Iris pigment epithelial cell (primary cell): ENCODE data around the gene RTL1.

Experiments
- DNase-seq: peaks from one replicate; pipeline ENCODE4 v3.0.0-alpha.2; 2011; ENCODE audit warnings: low read depth

Gene RTL1

DNA sequence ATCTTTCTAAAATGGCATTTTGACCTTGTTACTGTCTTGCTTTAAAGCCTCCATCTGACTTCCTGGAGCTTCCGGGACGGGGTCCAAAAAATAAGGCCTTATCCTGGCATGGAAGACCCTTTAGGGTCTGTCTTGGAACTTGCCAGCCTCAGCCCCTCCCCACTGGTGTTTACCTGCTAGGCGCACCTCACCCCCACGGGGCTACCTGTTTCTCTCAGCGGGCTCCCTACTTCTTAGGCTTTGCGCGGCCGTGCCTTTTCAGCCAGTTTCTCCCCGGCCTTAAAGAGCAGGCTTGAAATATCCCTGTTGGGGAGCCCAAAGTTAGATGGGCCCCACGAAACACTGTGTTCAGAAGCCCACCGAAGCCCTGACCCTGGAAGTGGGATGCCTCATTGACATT lies 5.1 kb downstream of the RTL1 start:
- DNase-seq: no peak

DNA sequence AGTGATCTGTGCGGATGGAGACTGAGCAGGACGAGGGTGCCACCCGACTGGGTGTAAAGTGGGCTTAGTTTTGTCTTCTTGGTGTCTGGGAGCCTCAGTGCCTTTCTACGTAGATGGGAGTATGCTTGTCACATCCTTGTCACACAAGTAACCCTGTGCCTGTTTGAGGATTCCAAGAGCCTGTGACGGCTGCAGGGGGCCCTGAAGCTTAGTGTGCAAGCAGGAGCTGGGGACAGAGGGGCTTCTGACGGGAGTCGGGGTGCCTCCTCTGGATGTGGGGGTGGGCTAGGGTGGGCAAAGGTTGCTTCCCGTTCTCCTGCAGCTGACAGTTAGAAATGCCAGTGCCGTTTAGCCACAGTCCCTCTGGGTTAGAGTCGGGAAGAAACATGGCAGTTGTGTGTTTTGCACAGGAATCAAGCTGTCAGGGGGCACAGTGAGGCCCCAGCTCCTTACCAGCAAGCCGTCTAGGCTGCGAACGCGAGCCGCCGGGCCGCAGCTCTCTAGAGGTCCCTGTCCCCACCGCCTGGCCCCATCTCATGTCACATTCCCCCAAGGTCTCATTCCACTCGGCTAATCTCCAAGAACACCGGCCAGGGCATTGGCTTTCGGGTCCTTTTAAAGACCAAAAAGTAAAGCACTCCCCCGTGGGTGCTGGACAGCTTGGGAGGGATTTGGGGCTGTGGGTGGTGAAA lies 7.0 kb downstream of the RTL1 start:
- DNase-seq: no peak

DNA sequence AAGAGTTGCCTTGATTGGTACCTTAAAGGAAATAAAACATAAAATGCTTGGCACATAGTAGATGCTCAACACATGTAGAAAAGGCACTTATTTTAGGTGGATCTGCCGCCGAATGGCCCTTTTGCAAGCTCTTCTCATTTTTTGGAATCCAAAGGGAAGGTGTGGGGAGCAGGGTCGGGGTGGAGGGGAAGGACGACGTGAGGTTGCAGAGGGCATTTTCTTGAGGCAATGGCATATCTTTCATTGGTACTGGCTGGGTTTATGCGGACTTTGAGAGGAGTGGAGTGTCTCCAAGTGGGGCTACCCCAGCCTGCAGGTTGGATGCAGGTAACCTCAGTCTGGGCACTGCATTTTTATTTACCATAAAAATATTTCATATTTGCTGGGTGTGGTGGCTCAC lies 8.1 kb downstream of the RTL1 start:
- no peak for DNase-seq

DNA sequence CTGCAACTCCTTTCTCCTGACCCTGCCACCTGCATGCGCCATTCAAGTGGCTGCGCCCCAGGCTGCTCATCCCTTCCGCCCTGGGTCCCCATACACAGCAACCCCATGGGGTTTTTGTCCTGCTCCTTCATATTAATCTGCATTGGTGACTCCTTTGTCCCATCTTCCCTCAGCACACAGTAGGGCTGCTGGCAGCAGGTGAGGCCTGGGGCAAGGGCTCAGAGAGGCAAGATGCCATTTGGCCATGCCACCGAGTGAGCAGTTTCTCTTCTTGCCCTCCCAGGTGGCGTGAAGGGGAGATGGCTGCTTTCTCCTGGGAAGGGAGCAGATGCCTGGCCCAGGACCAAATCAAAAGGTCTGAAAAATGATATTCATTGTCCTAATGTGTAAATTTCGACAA lies 9.1 kb downstream of the RTL1 start:
- no peak for DNase-seq

DNA sequence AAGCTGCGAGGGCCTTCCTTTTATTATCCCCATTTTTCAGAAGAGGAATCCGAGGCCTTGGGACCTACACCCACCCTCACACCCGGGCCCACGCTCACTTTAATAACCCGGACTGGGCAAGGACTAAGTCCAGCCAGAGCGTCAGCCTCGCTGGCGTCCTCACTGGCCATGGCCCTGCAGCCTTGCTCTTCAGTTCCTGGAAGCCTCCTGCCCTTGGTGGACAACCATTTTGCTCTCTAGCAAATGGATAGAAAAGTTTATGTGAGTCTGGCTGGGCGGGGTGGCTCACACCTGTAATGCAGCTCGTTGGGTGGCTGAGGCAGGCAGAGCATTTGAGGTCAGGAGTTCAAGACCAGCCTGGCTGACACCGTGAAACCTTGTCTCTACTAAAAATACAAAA lies 9.8 kb downstream of the RTL1 start:
- DNase-seq: no peak

DNA sequence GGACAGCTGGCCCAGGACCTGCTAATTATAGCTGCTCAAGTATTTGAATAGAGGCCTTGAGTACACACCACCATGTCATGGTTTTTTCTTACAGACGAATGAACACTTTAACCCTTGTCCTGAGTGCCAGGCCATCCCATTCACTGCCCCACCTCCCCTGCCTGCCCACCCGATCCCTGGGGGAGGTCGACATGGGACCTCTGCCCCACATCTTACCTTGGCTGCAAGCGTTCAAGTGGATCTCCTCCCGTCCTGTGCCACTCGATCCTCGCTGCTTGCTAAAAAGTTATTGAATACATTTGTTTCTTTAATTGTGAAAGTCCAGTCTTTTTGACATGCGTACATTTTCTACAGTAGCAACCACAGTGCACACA lies 10.3 kb downstream of the RTL1 start:
- no peak for DNase-seq

DNA sequence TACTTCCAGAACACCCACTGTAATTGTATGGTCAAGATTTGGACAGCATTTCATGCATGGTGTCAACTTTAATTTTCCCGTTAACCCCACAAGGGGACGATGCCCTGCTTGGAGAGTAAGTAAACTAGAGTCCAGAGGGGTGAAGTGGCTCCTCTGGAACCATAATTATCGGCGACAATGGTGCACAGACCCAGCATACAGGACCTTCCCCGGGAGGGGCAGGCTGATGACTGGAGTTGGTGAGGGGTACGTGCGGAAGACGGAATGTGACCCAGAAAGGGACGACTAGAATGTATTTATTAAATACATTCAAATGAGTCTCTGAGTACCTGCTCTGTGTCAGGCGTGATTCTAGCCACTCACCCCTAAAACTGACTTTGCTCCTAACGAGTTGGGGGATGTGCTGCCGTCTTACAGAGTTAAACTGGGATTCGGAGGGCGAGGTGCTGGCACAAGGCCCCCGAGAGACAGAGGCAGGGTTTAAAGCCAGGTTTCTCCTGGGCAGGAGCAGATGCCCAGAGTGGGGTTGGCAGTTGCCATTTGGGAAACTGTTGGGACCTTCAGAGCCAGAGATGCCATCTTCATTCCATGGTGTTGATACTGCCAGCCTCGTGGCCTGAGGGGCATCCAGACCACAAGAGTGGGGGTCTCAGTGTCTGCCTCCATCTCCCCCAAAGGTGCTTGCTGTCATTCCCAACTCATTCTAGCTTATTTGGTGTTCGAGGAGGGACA lies 10.9 kb downstream of the RTL1 start:
- no peak for DNase-seq

DNA sequence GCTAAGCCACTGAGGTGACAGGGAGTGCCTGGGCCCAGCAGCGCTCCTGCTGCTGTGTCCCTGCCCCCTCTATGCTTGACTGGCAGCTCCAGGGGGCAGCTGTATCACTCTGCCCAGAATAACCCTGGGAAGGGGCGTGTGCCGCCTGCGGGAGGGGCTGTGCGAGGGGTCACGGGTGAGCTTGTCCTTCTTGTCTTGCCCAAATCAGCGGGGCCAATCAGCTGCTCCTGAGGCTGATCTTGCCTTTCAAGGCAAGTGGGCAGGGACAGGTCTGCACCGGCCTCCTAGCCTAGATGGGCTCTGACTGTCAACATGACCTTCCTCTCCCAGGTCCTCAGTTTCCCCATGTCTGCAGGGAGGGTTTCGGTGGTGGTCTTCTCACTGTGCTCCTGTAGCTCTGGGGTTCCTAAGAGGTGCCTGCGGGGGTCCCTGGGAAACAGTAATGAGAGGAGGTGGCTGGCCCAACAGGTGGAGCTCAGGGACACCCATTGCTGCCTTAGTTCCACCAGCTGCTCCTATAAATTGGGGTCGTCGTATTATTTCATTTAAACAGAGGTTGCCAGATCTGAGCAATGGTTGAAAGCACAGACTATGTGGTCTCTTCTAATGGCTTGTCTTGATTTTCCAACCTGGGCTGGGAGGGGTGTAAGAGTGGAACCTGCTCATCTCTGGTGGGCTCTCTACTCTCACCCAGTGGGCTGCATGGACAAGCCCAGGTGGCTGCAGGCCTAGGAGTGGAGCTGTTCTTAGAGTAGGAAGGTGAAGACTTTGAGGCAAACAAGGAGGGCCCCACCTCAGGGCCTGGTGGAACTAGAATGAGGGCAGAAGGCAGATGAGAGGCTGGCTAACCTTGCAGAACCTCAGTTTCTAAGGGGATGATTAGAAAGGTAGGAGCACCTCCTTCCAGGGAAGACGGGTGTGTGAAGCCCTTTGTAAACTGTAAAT lies 11.7 kb downstream of the RTL1 start:
- no peak for DNase-seq

DNA sequence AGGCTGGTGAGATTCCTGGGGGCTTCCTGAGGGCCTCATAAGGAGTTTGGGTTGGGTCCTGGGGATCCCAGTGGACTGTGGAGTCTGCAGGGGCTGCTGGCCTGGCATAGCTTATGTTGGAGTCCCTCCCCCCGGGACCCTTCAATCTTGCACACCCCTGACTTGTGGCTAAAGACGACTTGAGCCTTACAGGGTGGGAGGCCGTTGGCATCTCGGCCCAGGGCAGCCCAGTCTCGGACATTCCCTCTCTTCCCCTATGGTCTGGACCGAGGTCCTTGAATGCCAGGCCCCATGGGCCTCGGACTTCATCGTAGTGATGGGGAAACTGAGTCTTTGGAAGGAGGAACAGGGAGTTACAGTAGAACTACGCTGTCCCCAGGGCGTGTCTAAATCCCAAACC lies 12.5 kb downstream of the RTL1 start:
- DNase-seq: no peak

DNA sequence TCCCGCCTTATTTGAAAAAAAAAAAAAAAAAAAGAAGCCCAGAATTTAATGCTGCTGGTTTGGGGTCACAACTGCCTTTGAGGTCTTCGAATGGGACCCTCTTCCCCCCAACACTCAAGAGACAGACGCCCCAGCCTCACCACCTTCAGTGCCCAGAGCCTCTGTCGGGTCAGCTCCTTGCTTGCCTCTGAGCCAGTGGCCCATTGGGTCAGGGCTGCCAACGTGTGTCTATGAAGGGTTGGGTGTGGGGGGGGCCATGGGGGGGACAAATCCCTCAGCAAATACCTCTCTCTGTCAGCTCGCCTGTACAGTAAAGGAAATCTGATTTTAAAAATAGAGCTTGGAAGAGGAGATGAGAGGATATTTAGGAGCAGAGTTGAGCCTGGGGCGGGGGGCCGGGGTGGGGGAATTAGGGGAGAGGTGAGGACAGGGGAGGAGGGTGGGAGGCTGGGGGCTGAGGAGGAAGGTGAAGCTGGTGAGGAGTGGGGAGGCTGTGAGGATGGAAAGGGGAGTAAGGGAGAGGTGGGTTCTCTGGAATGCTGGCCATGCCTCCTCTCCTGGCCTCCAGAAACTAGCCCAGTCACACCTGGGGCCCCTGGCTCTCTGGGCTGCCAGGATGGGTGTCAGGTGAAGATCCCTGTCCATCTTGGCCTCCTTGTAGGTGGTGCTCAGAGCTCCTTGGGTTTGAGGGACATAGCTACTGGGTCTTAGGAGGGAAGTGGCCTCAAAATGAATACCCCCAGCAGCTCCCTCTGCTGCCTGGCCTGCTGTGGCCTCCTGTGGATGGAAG lies 13.3 kb downstream of the RTL1 start:
- no peak for DNase-seq

DNA sequence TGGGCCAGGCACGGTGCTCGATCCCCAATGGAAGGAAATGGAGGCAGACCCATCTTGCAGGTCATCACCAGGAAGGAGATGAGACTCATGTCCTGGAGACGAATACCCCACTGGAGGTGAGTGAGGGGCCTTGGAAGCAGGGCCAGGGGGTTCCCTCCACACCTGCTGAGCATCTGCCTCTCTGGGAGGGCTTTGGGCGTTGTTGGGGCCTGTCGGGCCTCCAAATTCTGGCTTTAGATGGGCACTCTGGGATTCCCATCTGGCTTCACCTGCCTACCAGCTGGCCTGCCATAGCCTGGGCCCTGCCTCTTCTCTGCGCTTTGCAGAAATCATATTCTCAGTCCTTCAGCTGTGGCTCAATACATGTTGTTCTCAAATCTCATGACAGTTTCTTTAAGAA lies 13.9 kb downstream of the RTL1 start:
- no peak for DNase-seq

DNA sequence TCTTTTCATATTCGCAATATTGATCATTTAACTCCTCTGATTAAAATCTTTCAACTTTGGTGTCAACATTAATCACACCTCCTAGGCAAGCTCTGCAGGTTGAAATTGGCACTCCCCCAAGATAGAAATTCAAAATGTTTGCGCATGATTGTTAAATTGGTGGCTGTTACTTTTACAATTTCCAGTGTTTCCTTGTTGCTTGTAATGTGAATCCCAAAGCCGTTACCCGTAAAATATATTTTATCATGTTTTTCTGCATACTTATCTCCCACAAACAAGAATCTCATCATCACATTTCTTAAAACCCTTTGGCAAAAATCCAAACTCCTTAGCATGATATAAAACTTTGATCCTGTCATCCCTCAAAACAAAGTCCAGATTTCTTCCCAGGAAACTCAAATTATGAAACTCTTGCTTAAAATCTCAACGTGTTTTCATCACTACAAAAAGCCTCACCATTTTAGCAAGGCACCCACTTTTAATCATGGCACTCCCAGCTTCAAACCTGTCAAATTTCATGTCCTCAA lies 14.7 kb downstream of the RTL1 start:
- no peak for DNase-seq

DNA sequence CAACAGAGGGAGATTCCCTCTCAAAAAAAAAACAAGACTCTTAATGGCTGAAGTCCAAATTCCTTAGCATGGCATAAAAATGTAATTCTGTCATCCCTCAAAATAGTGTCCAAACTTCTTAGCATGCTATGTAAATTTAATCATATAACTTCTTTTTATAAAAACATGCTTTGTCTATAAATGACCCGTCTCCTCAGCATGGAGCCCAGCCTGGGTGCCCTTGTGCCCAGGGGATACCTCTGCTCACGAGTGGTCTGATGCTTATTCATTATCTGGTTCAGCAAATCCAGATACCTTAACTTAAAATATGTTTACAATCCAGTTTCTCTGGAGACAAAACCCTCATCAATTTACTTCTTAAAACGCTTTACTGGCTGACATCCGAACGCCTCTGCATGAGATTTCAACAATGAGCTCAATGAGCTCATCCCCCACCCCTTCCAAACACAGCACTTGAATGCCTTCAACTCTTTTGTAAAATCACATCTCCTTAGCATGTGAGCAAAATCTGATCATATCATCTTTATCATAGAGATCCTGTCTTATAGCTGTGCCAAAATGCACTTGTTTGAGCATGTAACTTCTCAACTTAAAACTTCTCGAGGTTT lies 15.7 kb downstream of the RTL1 start:
- no peak for DNase-seq

DNA sequence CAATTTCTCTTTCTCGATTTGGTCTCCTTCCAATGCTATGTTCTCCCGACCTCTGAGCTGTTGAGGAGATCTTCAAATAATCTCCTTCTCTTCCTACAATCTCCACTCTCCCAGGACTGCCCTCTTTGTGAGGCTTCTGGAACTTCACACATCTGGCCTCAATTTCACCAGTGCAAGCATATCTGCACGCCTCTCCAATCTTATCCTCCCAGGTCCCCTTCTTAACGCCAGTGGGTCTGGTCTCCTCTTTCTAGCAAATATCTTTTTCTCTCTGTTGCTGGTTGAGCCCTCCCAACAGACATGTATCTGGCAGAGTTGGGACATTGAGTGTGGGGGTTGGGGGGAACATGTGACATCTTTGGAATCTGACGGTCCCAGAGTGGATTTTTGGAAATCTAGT lies 17.9 kb downstream of the RTL1 start:
- no peak for DNase-seq

DNA sequence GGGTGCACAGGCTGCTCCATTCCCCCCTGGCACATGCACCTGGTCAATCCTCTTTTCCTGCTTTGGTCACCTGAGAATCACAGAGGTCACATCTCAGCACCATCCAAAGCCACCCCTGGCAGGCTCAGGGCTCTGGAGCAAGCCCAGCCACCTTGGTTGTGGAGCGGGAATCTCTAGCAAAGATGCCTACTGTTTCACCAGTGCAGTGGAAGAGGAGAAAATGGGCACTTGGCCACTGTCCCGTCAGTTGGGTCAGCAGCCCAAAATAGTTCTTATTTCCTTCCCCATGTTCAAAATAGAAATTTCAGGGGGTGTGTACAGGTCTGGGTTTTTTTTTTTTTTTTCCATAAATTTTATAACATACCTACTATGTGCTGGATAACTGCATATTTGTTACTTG lies 18.3 kb downstream of the RTL1 start:
- DNase-seq: no peak

DNA sequence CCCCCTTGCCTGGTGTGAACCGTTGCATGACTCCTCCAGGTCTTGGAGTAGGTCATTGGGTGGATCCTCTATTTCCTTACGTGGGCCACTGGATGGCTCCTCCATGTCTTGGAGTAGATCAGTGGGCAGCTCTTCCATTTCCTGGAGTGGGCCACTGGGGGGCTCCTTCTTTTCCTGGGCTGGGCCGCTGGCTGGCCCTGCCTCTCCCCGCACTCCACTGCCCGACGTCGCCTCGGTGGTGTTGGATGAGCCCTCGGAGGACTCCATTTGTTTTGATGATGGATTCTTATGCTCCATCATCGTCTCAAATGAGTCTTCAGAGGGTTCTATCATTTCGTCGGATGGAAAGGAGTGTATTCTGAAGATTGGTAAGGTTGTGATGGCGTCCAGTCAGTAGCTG lies 19.1 kb downstream of the RTL1 start:
- DNase-seq: no peak

DNA sequence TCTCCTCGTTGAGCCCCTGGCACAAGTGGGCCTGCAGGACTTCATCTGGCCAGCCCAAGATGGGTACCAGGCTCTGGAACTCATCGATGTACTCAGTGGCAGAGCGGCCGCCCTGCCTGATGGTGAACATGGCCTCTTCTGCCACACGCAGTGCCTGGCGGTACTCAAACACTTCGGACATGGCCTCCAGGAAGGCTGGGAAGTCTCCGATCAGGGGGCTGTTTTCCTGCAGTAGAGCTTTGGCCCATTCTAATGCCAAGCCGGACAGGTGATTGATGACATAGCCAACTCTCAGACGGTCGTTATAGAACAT lies 19.8 kb downstream of the RTL1 start:
- DNase-seq: no peak

DNA sequence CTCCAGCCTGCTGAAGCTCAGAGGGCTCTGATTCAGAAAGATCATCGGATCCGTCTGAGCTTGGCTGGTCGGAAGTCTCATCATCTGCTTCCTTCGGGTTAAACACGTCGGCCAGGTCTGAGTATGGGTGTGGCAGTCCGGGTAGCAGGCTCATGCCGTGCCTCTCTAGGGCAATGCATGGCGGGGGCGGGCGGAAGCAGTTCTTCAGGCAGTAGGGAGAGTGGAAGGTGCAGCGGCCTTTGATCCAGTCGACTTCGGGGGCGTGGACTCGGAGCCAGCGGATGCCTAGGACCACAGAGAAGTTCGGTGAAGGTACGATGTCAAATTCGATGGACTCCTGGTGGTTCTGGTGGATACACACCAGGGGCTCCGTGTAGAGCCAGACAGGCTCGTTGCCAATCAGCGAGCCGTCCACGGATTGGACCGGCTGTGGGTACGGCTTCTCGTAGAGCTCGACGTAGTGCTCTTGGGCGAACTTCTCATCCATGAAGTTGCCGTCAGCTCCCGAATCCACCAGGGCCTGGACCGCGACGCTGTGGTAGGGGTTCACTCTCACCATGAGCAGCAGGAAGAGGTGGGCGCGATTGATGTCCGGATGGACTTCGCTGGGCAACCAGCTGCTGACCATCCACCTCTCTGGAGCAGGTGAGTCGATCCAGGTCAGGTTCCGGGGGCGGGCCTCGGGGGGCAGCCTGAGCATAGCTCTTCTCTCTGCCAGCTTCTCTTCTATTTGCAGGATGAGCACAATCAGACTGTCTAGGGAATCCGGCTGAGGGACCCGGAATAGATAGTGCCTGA lies 20.3 kb downstream of the RTL1 start:
- DNase-seq: no peak

DNA sequence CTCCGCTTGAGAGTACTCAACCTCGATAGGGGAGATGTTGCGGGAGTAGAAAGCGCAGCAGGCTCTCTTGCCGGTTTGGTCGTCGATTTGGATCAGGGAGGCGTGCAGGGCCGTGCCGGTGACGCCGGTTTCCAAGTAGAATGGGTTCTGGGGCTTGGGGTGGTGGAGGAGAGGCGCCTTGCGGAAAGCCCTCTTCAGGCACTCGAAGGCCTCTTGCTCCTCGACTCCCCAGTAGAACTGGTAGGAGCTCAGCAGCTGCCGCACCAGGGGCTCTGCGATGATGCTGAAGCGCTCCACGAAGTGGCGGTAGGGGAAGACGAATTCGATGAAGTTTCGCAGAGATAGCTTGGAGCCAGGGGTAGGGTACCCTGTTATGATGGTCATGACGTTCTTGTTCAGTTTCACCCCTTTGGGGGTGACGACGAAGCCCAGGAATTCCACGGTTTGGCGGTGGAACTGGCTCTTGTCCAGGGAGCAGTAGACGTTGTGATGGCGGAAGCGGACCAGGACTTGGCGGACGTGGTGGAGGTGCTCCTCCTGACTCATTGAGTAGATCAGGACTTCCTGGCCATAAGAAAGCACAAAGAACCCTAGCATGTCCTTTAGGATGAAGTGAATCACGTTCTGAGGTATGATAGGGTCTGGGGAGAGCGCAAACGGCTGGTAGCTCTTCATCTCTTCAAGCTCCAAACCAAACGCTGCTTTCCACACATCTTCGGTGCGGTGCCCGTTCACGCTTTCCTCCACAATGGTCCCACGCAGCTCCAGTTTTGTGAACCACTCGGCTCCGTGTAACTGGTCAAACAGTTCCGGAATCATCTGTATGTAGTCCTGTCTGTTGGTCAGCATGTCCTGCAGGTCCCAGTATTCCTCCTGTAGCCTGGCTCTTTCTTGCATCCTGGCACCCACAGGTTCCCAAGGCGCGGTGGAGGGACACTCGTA lies 21.2 kb downstream of the RTL1 start:
- no peak for DNase-seq
